Measurements from ENCODE around the gene ULK2.

The ULK2 gene

GRCh38 chr17:19883537-19884215, 15.9 kb upstream of the ULK2 start:
- Histone ChIP-seq H3K9me2 (replicated peaks; ENCODE audit: control insufficient read depth, low read length) (no peaks in the 10 kb centered on the region), H3K4me2 (ENCODE audit: low read length) (no peak overlapping the region), H4K20me1 (ENCODE audit: control insufficient read depth, insufficient read depth, low read depth, low read length) (no peaks in the 10 kb centered on the region), H3K4me3 (ENCODE audit: low read length) (no peak overlapping the region), H3K9me3 (ENCODE audit: control insufficient read depth, insufficient read depth, low read length) (no peaks in the 10 kb centered on the region), H3K4me1 (ENCODE audit: control insufficient read depth, low read length) (no peaks in the 10 kb centered on the region), H3F3A (ENCODE audit: control insufficient read depth, insufficient read depth) (no peaks in the 10 kb centered on the region), H3K79me2 (ENCODE audit: control insufficient read depth, low read length) (no peaks in the 10 kb centered on the region), H3K27ac (ENCODE audit: low read depth, low read length) (no peak overlapping the region), H3K27me3 (ENCODE audit: control insufficient read depth, low read length) (no peaks in the 10 kb centered on the region), H3K36me3 (ENCODE audit: control insufficient read depth, low read length) (no peaks in the 10 kb centered on the region)
- TF ChIP-seq EZH2phosphoT487 (IDR thresholded peaks at IDR 0.05; ENCODE audit: borderline replicate concordance, low read length): no peak
- TF ChIP-seq CTCF (IDR thresholded peaks at IDR 0.05; ENCODE audit: low read depth, low read length, poor library complexity, severe bottlenecking): no peak

GRCh38 chr17:19880393-19880792, 12.7 kb upstream of the ULK2 start:
- H3K27ac ChIP-seq (ENCODE audit: low read depth, low read length): no peak overlapping the region

GRCh38 chr17:19877364-19877945, 9.7 kb upstream of the ULK2 start:
- TF ChIP-seq CTCF (IDR thresholded peaks at IDR 0.05; ENCODE audit: low read depth, low read length, poor library complexity, severe bottlenecking): no peak
- TF ChIP-seq EZH2phosphoT487 (IDR thresholded peaks at IDR 0.05; ENCODE audit: borderline replicate concordance, low read length): no peak
- H4K20me1 ChIP-seq (ENCODE audit: control insufficient read depth, insufficient read depth, low read depth, low read length): no peaks in the 10 kb centered on the region
- no peaks in the 10 kb centered on the region for H3K9me2 ChIP-seq (replicated peaks; ENCODE audit: control insufficient read depth, low read length)
- H3K4me2 ChIP-seq (ENCODE audit: low read length): no peak overlapping the region
- peaks cover 8% of the 10 kb centered on the region; the same call in 1 of the 2 replicates for H3K27me3 ChIP-seq (ENCODE audit: control insufficient read depth, low read length)
- no peak overlapping the region for H3K27ac ChIP-seq (ENCODE audit: low read depth, low read length)
- no peaks in the 10 kb centered on the region for H3F3A ChIP-seq (ENCODE audit: control insufficient read depth, insufficient read depth)
- no peak overlapping the region for H3K4me3 ChIP-seq (ENCODE audit: low read length)
- H3K36me3 ChIP-seq (ENCODE audit: control insufficient read depth, low read length): no peaks in the 10 kb centered on the region
- H3K4me1 ChIP-seq (ENCODE audit: control insufficient read depth, low read length): no peaks in the 10 kb centered on the region
- H3K9me3 ChIP-seq (ENCODE audit: control insufficient read depth, insufficient read depth, low read length): no peaks in the 10 kb centered on the region
- no peaks in the 10 kb centered on the region for H3K79me2 ChIP-seq (ENCODE audit: control insufficient read depth, low read length)

More at GRCh38 chr17:19880393-19880792, 12.7 kb upstream of the ULK2 start:
- Histone ChIP-seq H3K27me3 (ENCODE audit: control insufficient read depth, low read length) (peaks cover 8% of the 10 kb centered on the region; the same call in 1 of the 2 replicates), H4K20me1 (ENCODE audit: control insufficient read depth, insufficient read depth, low read depth, low read length) (no peaks in the 10 kb centered on the region), H3K36me3 (ENCODE audit: control insufficient read depth, low read length) (no peaks in the 10 kb centered on the region), H3K4me2 (ENCODE audit: low read length) (no peak overlapping the region), H3K4me3 (ENCODE audit: low read length) (no peak overlapping the region), H3K79me2 (ENCODE audit: control insufficient read depth, low read length) (no peaks in the 10 kb centered on the region), H3K4me1 (ENCODE audit: control insufficient read depth, low read length) (no peaks in the 10 kb centered on the region), H3K9me3 (ENCODE audit: control insufficient read depth, insufficient read depth, low read length) (no peaks in the 10 kb centered on the region), H3F3A (ENCODE audit: control insufficient read depth, insufficient read depth) (no peaks in the 10 kb centered on the region), H3K9me2 (replicated peaks; ENCODE audit: control insufficient read depth, low read length) (no peaks in the 10 kb centered on the region)
- TF ChIP-seq CTCF (IDR thresholded peaks at IDR 0.05; ENCODE audit: low read depth, low read length, poor library complexity, severe bottlenecking) (no peak), EZH2phosphoT487 (IDR thresholded peaks at IDR 0.05; ENCODE audit: borderline replicate concordance, low read length) (no peak)
